Activated CD4-positive, alpha-beta T cell treated with anti-CD3 and anti-CD28 coated beads, Interleukin-10, Interleukin-2, amounts not matched to agents 100 ng/mL and 50 ng/mL, durations not matched to agents 16 hours and 8 hours (primary cell): ENCODE results near the gene KRT81.
"Not testable (repeated sequence)": the region's sequence is repeated elsewhere in the genome, so short reads cannot be mapped to it uniquely, and the experiment has no call there.

Experiments
- DNase-seq: peaks from one replicate; pipeline ENCODE4 v3.0.0-alpha.2; 2020

The KRT81 gene

GRCh38 chr12:52268212-52268611, 23.1 kb downstream of the KRT81 start:
- DNase-seq, result no peak

- DNase-seq, result no peak
These were observed 23.6 kb downstream of the KRT81 start for GRCh38 chr12:52267699-52268098.

GRCh38 chr12:52267266-52267665, 24.1 kb downstream of the KRT81 start:
- DNase-seq, result no peak

DNA sequence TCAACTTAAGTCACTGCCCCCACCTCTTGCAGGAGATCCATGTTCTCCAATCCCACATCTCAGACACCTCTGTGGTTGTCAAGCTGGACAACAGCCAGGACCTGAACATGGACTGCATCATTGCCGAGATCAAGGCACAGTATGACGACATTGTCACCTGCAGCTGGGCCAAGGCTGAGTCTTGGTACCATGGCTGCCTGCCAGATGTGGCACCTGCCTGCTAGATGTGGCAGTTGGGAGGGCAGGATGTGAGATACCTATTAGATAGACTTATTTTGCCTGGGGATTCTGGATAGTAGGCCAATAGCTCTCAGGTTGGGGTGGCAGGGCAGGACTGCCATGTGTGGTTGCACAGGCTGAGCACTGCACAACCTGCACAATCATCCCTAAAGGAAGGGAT, 24.8 kb downstream of the KRT81 start:
- DNase-seq, result no peak

DNA sequence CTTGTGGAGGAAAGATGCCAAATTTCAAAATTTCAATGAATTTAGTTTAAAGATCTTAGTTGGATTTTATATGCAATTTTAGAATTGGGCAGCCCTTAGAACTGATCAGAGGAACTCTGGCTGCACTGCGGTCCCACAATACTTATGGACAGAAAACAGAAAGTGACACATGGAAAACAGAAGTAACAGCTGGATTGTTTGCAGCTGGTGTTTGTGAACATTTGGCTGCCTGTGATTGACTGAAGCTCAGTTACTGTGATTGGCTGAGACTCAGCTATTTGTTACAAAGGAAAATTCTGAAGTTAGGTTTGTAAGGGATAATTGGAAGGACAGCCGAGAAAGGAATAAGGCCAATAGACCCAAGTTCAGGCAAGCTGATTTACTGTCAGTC, 26.9 kb downstream of the KRT81 start:
- no peak for DNase-seq

DNA sequence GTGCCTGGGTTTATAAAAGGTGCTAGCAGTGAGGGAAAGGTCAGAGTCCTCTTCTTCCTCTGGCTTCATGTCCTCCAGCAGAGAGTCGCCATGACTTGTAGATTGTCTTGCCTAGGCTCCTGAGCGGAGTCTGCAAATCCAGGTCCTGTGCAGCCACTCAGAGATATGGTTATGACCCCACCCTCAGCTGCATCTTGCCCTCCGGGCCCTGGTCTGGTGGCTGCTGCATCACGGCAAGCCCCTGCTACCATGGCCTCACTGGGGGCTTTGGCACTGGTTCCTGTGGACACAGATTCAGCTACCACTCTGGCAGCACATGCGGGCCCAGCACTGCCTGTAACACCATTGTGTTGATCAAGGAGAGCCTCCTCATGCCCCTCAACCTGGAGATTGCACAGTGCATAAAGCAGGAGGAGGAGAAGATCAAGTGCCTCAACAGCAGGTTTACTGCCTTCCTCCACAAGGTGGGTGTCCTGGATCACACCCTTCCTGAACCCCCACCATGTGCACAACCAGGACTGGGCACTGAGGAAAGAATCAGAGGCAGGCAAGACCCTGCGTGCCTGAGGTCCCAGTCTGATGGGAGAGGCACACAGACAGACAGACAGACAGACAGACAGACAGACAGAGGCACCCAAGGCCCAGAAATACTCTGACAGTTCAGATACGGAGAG, 27.4 kb downstream of the KRT81 start:
- no peak for DNase-seq

DNA sequence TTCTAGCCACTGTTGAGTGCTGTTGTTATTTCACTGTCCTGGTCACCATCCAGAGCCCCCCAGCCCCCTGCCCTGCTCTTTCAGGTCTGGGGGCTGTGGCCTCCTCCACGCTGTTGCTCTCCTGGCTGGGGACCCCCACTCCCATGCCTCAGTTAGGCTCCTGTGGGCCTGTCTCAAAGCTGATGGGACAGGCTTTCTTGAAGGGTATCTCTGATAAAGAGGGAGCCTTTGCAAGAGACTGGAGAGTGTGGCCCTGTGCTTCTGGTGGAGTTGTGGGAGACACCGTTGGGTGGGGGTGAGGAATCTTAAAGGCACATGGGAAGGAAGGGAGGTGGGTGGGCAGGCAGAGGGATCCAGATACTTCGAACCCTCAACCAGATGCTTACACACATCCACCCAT, 29.0 kb downstream of the KRT81 start:
- no peak for DNase-seq

- no peak for DNase-seq
These were observed 30.2 kb downstream of the KRT81 start for GRCh38 chr12:52261208-52261484.

DNA sequence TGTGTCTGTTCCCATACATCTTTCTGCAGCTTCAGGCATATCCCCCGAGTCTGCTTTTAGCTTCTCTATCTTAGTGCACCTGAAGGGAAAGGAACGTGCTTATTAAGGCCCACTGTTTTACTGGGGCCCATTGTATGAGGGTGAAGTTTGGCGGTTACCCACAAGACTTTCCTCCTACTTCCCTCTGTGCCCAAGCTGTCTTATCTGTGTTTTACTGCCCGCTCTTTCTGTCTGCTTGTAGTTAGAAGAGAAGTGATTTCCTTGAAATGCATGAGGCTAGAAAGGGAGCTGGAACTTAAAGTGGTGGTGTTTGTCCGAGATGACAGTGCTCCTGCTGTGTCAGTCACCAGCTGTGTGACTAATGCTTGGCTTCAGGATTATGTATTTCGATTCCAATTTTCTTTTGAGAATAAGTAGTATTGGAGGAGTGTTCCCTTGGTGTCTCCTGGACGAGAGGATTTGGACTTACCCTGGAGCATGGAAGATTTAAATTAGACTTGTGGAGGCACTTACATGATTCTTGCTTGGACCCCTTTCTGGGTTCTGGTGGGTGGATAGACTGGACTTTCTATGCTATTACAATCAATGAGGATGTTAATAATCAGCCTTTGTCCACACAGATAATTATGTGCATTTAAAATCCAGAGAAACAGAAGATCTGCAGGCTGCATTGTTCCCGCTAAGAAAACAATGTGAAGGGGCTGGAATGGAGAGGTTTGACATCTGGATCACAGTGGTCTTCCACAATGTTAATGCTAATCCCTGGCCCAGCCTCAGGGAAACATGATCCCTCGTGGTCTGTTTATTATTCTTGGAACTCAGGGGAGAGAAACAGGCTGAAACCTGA, 30.8 kb downstream of the KRT81 start:
- no peak for DNase-seq

GRCh38 chr12:52259657-52260243, 31.6 kb downstream of the KRT81 start:
- no peak for DNase-seq

DNA sequence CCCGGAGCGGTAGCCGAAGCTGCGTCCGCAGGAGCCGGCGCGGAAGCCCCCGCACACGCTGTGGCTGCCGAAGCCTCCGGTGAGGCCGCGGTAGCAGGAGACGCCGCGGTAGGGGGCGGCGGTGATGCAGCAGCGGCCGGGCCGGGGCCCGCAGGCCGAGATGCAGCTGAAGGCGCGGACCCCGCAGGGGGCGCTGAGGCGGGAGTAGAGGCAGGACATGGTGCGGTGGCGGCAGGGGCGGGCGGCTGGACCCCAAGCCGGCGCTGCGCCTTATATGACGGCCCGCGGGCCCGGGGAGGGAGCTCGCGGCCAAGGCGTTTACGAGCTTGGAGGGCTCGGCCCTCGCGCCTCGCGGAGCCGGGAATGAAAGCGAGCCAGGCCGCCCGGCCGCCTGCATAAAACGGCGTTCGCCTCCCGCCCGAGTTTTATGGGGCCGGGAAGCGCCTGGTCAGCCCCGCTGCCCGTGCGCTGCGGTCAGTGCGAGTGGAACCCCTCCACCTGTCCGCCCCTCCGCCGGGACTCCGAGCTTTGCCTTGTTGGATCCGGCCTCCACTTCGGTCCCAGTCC, 32.9 kb downstream of the KRT81 start:
- DNase-seq, result no peak

- not testable (repeated sequence) for DNase-seq
These were observed 33.4 kb downstream of the KRT81 start for GRCh38 chr12:52257922-52258321.

GRCh38 chr12:52257074-52257551, 34.2 kb downstream of the KRT81 start:
- no peak for DNase-seq

GRCh38 chr12:52256584-52256935, 34.8 kb downstream of the KRT81 start:
- no peak for DNase-seq

DNA sequence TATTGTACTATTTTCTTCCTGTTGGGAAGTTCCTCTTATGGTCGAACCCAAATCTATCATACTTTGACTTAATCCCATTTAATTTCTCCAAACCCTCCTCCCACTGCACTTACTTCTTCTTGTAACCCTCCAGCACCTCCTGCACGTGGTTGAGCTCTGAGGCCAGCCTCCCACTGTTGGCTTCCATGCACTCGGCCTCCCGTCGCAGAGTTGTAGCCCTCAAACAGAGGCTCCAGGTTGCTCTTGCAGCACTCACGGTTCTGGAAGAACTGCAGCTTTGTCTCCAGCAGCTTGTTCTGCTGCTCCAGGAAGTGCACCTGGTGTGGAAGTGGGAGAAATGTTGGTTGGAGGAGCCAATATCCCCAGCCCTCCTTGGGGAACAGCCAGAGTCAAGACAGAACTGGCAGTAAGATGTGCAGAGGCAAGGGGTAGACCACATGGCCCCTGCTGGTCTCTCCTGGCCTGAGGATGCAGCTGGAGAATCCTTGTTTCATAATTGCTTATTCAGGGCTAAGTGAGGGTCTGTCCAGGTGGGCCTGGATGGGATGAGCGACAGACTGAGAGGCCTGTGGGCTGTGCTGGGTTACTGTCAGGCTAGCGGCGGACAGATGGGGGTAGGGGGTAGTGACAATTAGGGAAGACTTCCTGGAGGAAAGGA, 35.3 kb downstream of the KRT81 start:
- no peak for DNase-seq

- DNase-seq, result no peak
These were observed 36.2 kb downstream of the KRT81 start for GRCh38 chr12:52254965-52255751.

- no peak for DNase-seq
These were observed 37.0 kb downstream of the KRT81 start for GRCh38 chr12:52254180-52254964.

DNA sequence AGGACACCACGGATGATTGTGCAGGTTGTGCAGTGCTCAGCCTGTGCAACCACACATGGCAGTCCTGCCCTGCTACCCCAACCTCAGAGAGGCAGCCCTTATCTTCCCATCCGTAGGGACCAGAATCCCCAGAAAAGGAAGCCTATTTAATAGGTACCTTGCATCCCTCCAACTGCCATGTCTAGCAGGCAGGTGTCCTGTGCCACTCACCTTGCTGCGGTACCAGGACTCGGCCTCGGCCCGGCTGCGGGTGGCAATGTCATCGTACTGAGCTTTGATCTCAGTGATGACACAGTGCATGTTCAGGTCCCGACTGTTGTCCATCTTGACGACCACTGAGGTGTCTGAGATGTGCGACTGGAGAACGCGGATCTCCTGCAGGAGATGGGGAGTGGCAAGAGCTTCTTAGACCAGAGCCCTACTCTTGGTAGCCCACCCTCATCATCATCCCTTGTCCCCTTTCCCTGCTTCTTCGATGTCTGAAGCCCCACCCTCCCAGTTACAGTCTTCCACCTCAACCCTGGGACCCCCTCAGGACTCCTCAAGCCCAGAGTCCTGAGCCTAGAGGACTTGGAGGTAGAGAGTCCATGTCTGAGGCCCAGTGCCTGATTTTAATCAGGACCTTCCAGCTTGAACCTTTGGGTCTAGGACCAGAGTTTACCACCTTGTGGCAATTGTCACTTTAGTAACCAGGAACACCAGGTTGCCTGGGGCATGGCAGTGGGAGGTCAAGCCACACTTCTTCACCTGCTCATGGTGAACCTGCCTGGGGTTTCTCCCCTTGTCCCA, 37.7 kb downstream of the KRT81 start:
- DNase-seq, result no peak

GRCh38 chr12:52252728-52253343, 38.5 kb downstream of the KRT81 start:
- DNase-seq, result no peak

DNA sequence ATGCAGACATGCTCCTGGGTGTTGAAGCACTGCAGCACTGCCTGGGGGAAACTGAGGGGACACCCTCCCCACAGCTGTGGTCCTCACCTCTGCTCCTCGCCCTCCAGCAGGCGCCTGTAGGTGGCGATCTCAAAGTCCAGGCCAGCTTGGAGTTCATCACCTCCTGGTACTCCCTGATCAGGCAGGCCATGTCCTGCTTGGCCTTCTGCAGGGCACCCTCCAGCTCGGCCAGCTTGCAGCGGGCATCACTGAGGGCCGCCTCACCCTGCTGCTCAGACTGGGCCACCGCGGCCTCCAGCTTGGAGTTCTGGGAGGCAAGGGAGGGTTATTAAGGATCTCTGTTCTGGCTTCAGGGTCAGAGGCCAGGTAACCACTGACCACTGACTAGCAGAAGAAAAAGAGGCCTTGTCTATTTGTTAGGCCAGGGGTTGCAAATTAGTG, 39.1 kb downstream of the KRT81 start:
- not testable (repeated sequence) for DNase-seq
